ENCODE results near the gene HS3ST6.
A peak's percentile ranks its signal among the peaks of the same experiment; 100 is the strongest.
"Not testable (repeated sequence)": the region's sequence is repeated elsewhere in the genome, so short reads cannot be mapped to it uniquely, and the experiment has no call there.

The HS3ST6 gene

GRCh38 chr16:1918351-1919326 lies at the start of gene HS3ST6:
TSS of gene HS3ST6 (minus strand) at chr16:1918415. CDS start at chr16:1918323, 92 bp downstream.
- no peak for DNase-seq

GRCh38 chr16:1966460-1966859 lies 48.2 kb upstream of the HS3ST6 start, which contains the start of gene RNF151:
TSS of gene RNF151 (plus strand) at chr16:1966856. CDS start at chr16:1966882, 26 bp downstream.
- DNase-seq: no peak

GRCh38 chr16:1965396-1966001 lies 47.3 kb upstream of the HS3ST6 start:
- no peak for DNase-seq

- peak; percentile 97 for DNase-seq
Observed at GRCh38 chr16:1964506-1965395, 46.5 kb upstream of the HS3ST6 start, which contains the start of gene RPS2. TSS of gene RPS2 (minus strand) at chr16:1964826. CDS start at chr16:1964625, 201 bp downstream.

GRCh38 chr16:1963806-1964505 lies 45.7 kb upstream of the HS3ST6 start:
- no peak for DNase-seq

GRCh38 chr16:1962161-1963153 lies 44.2 kb upstream of the HS3ST6 start:
- not testable (repeated sequence) for DNase-seq

GRCh38 chr16:1961651-1962067 lies 43.4 kb upstream of the HS3ST6 start:
- no peak for DNase-seq

GRCh38 chr16:1960665-1961630 lies 42.7 kb upstream of the HS3ST6 start:
- no peak for DNase-seq

GRCh38 chr16:1959269-1960039 lies 41.2 kb upstream of the HS3ST6 start, which contains the start of gene NDUFB10:
TSS of gene NDUFB10 (plus strand) at chr16:1959538. CDS start at chr16:1959625, 87 bp downstream.
- no peak for DNase-seq

GRCh38 chr16:1958715-1959268 lies 40.6 kb upstream of the HS3ST6 start:
- DNase-seq: no peak

- DNase-seq: not testable (repeated sequence)
Observed at GRCh38 chr16:1958143-1958491, 39.9 kb upstream of the HS3ST6 start.

- DNase-seq: not testable (repeated sequence)
Observed at GRCh38 chr16:1957434-1958142, 39.4 kb upstream of the HS3ST6 start.

- no peak for DNase-seq
Observed at GRCh38 chr16:1953734-1954133, 35.5 kb upstream of the HS3ST6 start.

GRCh38 chr16:1950559-1950958 lies 32.3 kb upstream of the HS3ST6 start:
- no peak for DNase-seq

- DNase-seq: no peak
Observed at GRCh38 chr16:1950047-1950446, 31.8 kb upstream of the HS3ST6 start.

- no peak for DNase-seq
Observed at GRCh38 chr16:1949507-1949906, 31.3 kb upstream of the HS3ST6 start.

GRCh38 chr16:1947369-1947670 lies 29.1 kb upstream of the HS3ST6 start:
- no peak for DNase-seq
